CD4-positive, alpha-beta T cell treated with Interleukin-6 for 4 hours (primary cell): ENCODE measurements around the gene RNF17.

ENCODE experiments used
- DNase-seq: peaks from one replicate; pipeline ENCODE4 v3.0.0-alpha.2; 2020; ENCODE audit warnings: mixed read lengths

The RNF17 gene

DNA sequence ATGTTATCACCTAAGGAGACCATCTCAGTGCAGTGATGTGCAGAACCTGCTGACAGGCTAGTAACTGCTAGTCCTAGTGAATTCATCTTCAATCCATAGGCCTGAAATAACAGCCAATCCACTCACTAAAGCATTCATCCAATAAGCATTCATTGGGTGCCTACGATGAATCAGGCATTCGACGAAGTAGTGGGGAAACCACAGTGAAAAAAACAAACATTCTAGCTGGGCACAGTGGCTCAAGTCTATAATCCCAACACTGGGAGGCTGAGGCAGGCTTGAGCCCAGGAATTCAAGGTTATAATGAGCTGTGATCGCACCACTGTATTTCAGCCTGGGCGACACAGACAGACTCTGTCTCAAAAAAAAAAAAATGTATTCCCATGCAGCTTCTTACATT, 135.6 kb downstream of the RNF17 start:
- DNase-seq = no peak

DNA sequence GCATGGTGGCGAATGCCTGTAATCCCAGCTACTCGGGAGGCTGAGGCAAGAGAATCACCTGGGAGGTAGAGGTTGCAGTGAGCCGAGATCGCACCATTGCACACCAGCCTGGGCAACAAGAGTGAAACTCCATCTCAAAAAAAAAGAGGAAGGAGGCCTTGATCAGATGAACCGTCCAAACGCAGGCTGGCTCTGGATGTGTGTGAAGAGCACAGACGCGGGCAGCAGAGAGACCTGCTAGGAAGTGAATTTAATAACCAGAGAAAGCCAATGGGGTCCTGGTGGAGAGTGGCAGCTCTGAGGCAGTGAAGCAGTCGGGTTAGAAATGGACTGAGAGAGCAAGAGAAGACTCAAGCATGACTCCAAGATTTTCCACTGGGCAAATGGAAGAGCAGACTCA, 136.5 kb downstream of the RNF17 start:
- DNase-seq = no peak

DNA sequence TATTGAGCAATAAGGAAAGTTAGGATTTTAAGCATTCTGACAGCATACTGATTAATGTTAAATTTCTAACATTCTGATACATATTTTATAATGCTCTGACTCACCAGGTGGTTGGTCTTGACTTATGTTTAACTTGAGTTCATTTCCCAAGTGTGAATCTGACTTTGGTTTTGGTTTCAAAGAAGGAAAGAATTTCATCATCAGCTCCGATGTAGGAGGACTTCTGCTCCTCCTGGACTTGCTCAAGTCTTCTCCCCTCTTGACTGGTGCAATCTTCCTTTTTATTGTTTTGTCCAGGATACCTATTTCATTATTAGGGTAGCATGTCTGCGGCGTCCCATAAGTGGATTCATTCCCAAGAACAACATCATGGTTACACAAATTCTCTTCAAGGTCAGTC, 141.3 kb downstream of the RNF17 start:
- no peak for DNase-seq

DNA sequence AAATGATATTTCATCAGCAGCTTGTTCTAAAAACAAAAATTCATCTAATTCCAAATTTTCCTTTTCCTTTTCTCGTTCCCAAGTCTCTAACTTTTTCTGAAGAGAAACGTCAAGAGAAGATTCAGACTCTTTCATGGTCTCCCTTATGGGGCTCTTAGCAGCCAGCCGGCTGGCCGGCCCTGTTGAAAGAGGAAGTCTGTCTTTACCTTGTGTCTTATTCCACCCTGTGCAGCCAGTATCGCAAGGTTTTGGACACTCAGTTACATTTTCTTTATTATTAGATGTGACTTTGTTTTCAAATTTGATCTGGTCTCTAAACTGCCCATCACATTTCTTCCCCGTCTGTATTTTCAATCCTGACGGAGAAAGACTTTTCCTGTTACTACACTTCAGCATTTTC, 142.3 kb downstream of the RNF17 start:
- DNase-seq = no peak

DNA sequence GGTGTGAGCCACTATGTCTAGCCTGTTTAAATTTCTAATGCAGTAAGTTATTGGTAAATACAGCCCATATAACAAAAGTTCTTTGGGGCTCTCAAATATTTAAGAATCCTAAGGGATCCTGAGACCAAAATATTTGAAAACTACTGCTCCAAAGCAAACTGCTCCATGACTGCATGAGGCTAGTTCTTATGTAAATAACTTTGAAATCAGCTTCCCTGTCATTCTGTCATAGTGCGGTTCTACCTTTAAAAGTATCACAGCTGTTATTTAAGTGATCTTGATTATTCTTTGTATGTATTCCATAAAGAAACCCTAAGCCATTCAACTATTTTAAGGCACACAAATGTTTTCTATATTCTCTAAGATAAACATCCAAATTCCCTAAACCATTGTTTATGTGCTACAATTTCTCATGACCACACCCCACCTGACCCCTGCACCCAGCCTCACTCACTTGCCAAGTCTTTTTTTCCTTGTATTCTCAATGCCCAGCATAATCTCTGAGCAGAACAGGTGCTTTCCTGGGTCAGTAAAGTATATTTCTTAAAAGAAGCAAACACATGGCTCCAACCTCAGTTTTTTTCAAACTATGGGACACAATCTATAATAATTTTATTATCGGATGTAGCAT, 146.6 kb downstream of the RNF17 start:
- no peak for DNase-seq

DNA sequence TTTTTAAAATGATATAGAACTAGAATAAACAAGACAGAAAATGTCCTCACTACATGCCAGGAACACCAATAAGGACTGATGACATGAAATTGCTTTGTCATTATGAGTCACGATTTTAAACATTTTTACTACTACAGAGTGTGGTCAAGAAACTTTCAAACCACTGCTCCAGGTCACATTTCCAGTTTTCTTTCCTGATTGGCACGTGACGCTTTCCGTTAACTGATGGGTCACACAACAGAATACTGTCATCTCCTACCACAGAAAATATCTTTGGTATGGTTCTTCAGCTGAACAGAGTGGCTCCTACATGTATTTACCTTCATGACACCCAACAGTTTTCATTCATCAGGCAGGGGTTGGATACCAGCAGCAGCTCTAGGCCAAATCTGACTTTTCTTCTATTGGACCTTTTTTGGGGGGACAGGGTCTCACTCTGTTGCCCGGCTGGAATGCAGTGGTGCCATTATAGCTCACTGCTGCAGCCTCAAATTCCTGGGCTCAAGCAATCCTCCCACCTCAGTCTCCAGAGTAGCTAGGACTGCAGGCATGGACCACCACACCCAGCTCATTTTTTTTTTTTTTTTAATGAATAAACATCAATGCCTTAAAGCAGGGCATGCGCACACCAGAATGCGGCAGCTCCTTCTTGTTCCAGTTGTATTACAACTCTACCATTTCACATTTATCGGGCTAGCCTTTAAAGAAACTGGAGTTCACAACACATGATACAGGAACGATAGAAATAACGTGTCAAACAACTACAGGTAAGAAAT, 147.4 kb downstream of the RNF17 start:
- no peak for DNase-seq

GRCh38 chr13:24916464-24916863, 152.5 kb downstream of the RNF17 start:
- DNase-seq = no peak

- DNase-seq = no peak
Measured at GRCh38 chr13:24921003-24921402, 157.0 kb downstream of the RNF17 start.

DNA sequence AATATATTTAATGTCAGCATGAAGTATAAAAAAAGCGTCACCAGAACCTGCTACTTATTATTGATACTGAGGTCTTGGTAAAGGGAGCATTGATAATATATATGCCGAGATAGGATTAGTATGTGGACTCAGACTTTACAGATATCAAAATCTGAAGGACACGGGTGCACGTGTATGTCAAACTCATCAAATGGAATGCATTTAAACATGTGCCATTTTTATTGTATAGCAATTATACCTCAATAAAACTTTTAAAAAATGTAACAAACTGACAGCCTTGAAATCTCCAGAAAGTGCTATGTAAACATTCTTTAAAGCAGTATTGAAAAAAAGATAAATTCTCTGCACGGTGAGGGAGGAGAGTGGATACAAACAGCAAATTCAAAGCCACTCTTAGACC, 157.9 kb downstream of the RNF17 start:
- no peak for DNase-seq

DNA sequence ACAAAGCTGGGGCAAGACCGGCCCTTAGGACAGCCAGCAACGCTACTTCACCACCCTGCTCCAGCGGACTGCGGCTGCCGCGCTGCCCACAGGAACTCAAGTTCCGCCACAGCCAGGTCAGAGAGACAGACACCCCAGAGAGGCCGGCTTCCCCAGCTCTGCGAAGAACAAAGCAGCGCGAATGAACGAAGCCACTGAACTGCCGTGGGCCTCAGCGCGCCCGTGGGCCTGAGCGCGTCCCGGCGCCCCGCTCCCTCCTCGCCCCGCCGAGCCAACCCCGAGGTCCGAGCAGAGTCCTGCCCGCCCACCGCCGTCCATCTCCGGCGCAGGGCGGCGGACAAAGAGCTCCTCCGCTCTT, 158.4 kb downstream of the RNF17 start:
- no peak for DNase-seq

DNA sequence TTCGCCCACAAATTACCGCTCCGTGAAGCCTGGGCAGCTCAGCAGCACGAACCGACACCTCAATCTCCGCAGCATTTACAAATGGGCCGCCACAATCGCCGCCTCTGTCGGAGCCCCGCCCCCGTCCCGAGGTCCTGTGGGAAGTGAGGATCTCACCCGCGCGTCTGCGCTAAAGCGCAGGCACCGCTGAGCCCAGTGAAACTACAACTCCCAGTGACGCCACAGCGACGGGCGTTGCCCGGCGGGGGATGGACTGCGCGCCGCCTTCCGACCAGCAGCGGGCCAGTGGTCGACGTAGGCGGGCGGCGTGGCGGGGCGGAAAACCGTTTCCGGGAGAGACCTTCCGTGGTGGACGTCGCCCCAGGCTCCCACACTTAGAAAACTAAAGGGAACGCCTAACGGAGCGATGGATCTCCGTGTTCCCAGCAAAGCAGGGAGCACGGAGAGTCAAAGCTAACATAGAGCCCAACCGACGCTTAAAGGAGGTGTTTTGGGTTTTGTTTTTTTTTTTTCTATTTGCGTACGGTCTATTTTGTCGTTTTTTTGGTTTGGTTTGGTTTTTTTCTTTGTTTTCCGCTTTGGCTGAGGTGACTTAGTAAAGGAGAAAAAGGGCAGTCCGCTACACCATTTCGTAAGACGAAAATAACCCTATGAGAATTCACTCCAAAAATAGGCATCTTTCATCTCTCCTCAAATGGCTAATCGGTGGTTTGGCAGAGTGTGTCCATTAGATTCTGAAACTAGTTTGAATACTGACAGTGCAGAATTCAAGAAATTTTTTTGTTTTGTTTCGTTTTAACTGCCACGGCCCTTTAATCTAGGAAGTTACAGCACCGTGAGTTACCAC, 159.0 kb downstream of the RNF17 start:
- DNase-seq = peak; percentile 94

GRCh38 chr13:24925318-24926231, 161.6 kb downstream of the RNF17 start:
- no peak for DNase-seq

- no peak for DNase-seq
Measured at GRCh38 chr13:24927810-24928404, 163.9 kb downstream of the RNF17 start.

DNA sequence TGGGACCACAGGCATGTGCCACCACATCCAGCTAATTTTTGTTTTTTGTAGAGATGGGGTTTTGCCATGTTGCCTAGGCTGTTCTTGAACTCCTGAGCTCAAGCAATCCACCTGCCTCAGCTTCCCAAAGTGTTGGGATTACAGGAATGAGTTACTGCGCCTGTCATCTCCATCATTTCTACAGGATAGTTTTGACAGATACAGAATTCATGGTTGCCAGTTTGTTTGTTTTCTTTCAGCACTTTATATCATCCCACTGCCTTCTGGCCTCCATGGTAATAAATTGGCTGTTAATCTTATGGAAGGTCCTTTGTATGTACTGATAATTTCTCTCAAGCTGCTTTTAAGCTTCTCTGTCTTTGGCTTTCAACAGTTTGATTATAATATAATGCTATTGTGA, 165.2 kb downstream of the RNF17 start:
- DNase-seq = no peak
